Left ventricle myocardium inferior (tissue), 1 donor: ENCODE data around the gene MYRF. TPM values are rescaled to one million over a fixed set of nuclear protein-coding genes. Genes with fewer than 3 reads are reported as not detected.

ENCODE experiments used
- DNase-seq: peaks from one replicate; pipeline ENCODE4 v3.0.0-alpha.2; 2020
- H3K27ac ChIP-seq: fragments of 200-600 bp; replicated peaks from 2 replicates; pipeline ENCODE4 v1.8.0; 2021
- H3K27me3 ChIP-seq: fragments of 200-600 bp; 2 replicates; pipeline ENCODE4 v1.8.0; 2021; ENCODE audit warnings: low read depth
- H3K36me3 ChIP-seq: fragments of 200-600 bp; 2 replicates; pipeline ENCODE4 v1.8.0; 2021
- H3K4me1 ChIP-seq: fragments of 200-600 bp; 2 replicates; pipeline ENCODE4 v1.8.0; 2021
- H3K4me3 ChIP-seq: fragments of 200-600 bp; 2 replicates; pipeline ENCODE4 v1.8.0; 2021; ENCODE audit warnings: mild to moderate bottlenecking, moderate library complexity
- H3K9me3 ChIP-seq: fragments of 200-600 bp; replicated peaks from 2 replicates; pipeline ENCODE4 v1.8.0; 2021
- intact Hi-C: fragments of 100-400 bp; cut with micrococcal nuclease; formaldehyde crosslinking; loops from one replicate; pipeline ENCODE4 v1.11.0; 2022
- total RNA-seq: library from RNA; stranded (reverse); fragmentation: NEBNext Ultra II Directional; extraction: Animal tissue kit (Norgen Biotek cat#: 25700); gene quantifications from one replicate; pipeline ENCODE4 v1.2.1, GENCODE V29; 2021
- TF ChIP-seq, protein P1 (sequence below): fragments of 200-600 bp; IDR thresholded peaks from 2 replicates; pipeline ENCODE4 v1.8.0; 2021; ENCODE audit warnings: antibody characterized with exemption, mild to moderate bottlenecking, borderline replicate concordance
- donor health status: DM: no; HTN: yes; CAD: no; lungs with severe emphysema.

MYRF gene
- total RNA-seq, 1 donor from 2014 or later = 0.14 TPM

DNA sequence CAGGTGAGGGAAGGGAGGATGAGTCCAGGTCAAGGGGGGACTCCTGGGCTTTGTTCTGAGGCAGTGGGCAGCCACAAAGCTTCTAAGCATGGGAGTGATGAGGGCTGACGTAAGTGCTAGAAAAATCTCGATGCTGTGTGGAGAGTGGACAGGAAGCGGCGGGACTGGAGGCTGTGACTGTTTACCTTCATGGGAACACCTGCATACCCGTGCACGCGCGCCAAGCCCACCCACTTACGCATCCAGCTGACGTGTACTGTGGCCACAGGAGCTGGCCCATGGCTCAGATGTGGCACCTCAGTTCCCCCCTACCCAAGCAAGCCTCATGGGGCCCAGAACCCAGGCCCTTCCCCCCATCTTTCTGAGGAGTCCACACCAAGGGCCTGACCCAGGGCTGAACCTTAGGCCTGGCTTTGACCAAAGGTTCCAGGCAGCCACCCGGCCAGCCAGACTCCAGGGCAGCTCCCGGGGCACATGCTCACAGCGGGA, 14.0 kb downstream of the MYRF start:
- H3K9me3 ChIP-seq = no peaks in the 10 kb centered on the region
- H3K27ac ChIP-seq = no peak overlapping the region
- intact Hi-C loops = no loop called here
- H3K4me1 ChIP-seq = peaks cover 6% of the 10 kb centered on the region
- H3K4me3 ChIP-seq = no peak overlapping the region
- peaks cover 35% of the 10 kb centered on the region for H3K27me3 ChIP-seq
- TF ChIP-seq, protein P1, sequence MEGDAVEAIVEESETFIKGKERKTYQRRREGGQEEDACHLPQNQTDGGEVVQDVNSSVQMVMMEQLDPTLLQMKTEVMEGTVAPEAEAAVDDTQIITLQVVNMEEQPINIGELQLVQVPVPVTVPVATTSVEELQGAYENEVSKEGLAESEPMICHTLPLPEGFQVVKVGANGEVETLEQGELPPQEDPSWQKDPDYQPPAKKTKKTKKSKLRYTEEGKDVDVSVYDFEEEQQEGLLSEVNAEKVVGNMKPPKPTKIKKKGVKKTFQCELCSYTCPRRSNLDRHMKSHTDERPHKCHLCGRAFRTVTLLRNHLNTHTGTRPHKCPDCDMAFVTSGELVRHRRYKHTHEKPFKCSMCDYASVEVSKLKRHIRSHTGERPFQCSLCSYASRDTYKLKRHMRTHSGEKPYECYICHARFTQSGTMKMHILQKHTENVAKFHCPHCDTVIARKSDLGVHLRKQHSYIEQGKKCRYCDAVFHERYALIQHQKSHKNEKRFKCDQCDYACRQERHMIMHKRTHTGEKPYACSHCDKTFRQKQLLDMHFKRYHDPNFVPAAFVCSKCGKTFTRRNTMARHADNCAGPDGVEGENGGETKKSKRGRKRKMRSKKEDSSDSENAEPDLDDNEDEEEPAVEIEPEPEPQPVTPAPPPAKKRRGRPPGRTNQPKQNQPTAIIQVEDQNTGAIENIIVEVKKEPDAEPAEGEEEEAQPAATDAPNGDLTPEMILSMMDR = no peak
- DNase-seq = no peak
- no peaks in the 10 kb centered on the region for H3K36me3 ChIP-seq

DNA sequence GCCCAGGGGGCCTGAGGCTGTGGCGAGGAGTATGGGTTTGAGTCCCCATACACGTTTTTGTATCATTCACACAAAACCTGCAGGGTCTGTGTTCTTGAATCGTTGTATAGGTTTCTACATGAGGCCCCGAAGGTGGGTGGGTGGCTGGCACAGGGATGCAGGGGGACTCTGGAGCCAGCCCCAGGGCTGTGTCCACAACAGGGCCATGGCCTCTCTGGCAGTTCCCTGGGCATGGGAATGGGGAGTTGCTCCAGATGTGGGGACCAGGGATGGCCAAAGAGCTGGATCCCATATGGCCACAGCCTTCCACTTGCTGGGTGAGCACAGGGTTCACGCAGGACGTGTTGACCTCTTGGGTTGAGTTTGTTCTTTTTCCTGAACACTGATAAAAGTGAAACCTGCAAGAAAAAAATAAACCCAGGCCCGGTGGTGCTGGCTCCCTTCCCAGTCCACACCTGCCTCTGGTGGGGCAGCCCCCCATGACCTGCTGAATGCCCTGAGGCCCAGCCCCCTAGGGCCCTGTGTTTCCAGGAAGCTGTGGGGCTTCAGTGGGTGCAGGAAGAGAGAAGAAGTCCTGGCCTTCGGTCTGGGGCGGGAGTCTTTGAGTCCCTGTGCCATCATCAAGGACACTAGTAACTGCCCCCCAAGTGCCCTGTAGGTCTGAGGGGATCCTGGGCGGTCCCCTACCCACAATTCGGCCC, 16.1 kb downstream of the MYRF start:
- intact Hi-C loops = no loop called here
- no peak for DNase-seq
- no peaks in the 10 kb centered on the region for H3K9me3 ChIP-seq
- TF ChIP-seq, protein P1 = no peak
- peaks cover 12% of the 10 kb centered on the region for H3K4me1 ChIP-seq
- no peak overlapping the region for H3K4me3 ChIP-seq
- H3K27ac ChIP-seq = no peak overlapping the region
- peaks cover 14% of the 10 kb centered on the region for H3K27me3 ChIP-seq
- no peaks in the 10 kb centered on the region for H3K36me3 ChIP-seq

DNA sequence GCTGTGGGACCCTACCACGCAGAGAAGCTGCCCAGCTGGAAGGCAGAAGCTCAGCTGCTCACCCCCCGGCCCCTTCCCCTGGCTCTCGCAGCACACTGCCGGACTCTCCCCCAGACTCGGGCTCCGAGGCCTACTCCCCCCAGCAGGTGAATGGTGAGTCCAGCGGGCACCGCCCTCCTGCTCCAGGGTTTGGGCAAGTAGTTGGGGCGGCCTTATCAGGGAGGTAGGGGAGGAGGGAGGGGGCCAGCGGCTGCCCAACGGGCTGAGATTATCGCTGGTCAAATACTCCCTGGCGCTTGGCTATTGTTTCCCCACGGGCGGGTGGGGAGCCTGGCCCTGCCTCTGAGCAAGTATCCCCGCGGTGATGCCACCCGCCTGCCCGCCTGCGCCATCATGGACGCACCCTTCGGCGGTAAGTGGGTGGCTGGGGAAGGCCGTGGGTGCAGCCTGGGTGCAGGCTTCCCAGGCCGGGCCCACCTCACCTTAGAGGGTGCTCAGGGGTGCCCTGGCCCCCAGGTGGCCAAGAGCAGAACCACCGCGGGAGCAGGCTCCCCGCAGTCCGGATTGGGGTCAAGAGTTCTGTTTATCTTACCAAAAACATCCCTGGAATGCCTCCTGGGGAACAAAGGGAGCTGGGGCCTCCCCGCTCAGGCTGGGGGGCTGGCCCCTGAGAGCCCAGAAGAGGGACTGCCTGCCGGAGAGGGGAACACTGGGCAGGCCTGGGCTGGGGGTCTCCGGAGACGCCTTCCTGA, 16.9 kb downstream of the MYRF start:
- Histone ChIP-seq H3K4me3 (no peak overlapping the region), H3K9me3 (no peaks in the 10 kb centered on the region), H3K27me3 (peaks cover 6% of the 10 kb centered on the region), H3K36me3 (no peaks in the 10 kb centered on the region), H3K4me1 (peaks cover 12% of the 10 kb centered on the region), H3K27ac (no peak overlapping the region)
- intact Hi-C loops = no loop called here
- no peak for DNase-seq
- TF ChIP-seq, protein P1 = no peak

DNA sequence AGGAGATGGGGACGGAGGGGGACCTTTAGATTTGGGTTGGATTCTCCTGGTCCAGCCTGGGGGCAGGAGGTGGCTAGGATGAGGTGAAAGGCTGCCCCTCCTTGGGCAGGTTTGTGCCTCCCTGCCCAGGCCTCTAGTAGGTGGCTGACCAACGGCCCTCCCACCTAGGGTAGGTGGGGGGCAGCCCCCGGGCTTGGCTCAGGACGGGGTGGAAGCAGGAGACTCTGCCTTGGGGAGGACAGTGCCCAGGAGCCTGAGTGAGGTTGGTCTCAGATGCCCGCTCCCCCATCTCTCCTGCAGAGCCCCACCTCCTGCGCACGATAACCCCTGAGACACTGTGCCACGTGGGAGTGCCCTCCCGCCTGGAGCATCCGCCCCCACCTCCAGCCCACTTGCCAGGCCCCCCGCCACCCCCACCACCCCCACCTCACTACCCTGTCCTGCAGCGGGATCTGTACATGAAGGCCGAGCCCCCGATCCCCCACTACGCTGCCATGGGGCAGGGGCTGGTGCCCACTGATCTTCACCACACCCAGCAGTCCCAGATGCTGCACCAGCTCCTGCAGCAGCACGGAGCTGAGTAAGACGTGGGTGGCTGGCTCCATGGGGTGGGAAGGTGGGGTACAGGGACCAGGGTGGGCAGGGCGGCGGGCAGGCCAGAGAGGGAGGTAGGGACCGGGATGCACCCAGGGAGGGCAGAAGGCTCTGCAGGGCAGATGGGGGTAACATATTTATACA, 17.7 kb downstream of the MYRF start:
- H3K27me3 ChIP-seq = no peaks in the 10 kb centered on the region
- H3K4me3 ChIP-seq = no peak overlapping the region
- no peaks in the 10 kb centered on the region for H3K36me3 ChIP-seq
- H3K27ac ChIP-seq = no peak overlapping the region
- no peaks in the 10 kb centered on the region for H3K9me3 ChIP-seq
- TF ChIP-seq, protein P1 = no peak
- no peak for DNase-seq
- H3K4me1 ChIP-seq = peaks cover 6% of the 10 kb centered on the region
- intact Hi-C loops = no loop called here

DNA sequence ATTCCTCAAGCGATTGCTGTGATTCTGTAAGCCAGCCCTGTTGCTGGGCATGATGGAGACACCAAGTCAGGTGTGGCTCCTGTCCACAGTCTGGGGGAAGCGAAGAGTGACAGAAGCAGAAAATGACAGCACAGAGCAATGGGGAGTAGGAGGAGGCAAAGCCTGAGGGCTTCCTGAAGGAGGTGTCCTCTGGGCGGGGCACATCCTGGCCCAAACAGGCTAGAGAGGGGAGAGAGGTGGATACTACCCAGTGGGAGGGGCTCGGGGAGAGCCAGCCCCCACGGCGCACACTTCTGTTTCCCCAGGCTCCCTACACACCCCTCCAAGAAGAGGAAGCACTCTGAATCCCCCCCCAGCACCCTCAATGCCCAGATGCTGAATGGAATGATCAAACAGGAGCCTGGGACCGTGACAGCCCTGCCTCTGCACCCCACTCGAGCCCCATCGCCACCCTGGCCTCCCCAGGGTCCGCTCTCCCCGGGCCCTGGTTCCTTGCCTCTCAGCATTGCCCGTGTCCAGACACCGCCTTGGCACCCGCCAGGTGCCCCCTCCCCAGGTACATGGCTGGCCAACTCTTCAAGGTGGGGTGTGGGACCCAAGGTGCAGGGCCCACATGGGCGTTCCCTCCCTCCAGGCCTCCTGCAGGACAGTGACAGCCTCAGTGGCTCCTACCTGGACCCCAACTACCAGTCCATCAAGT, 18.9 kb downstream of the MYRF start:
- H3K36me3 ChIP-seq = no peaks in the 10 kb centered on the region
- no peak overlapping the region for H3K4me3 ChIP-seq
- TF ChIP-seq, protein P1 = no peak
- intact Hi-C loops = no loop called here
- H3K9me3 ChIP-seq = no peaks in the 10 kb centered on the region
- H3K27me3 ChIP-seq = no peaks in the 10 kb centered on the region
- no peak overlapping the region for H3K27ac ChIP-seq
- DNase-seq = no peak
- peaks cover 6% of the 10 kb centered on the region for H3K4me1 ChIP-seq
